GM12878 (cell line): Measurements from ENCODE around the gene DLD. TPM values are rescaled to one million over a fixed set of nuclear protein-coding genes. Genes with fewer than 3 reads are reported as not detected.

Source experiments
- ATAC-seq: fragments of 200-7000 bp; cut with Tn5 transposase; 3 replicates; pipeline ENCODE4 v1.9.1; 2020; ENCODE audit warnings: mild to moderate bottlenecking, moderate library complexity
- BruUV-seq: library from RNA; stranded (reverse); fragments of 400-500 nt; replicated peaks from 2 replicates; lab custom pipeline; 2021; lab: Mats Ljungman, UMichigan
- CTCF ChIA-PET: fragments of 300-600 bp; sonication (Branson Sonifier 250); formaldehyde crosslinking; extraction: SDS; loops from one replicate; lab custom pipeline; 2021; ENCODE audit warnings: inconsistent platforms; lab: Yijun Ruan, JAX
- POLR2A ChIA-PET: fragments of 350-600 bp; formaldehyde crosslinking; extraction: SDS; loops from one replicate; lab custom pipeline; 2021; ENCODE audit warnings: inconsistent platforms; lab: Charles Lee
- RAD21 ChIA-PET: fragments of 300-600 bp; sonication (Branson Sonifier 250); formaldehyde crosslinking; loops from one replicate; lab custom pipeline; 2023; ENCODE audit warnings: antibody characterized with exemption; ENCODE audit not compliant: unreplicated experiment; lab: Charles Lee
- SMC1A ChIA-PET: fragments of 300-600 bp; sonication (Branson Sonifier 250); formaldehyde crosslinking; loops from one replicate; lab custom pipeline; 2023; ENCODE audit not compliant: unreplicated experiment, uncharacterized antibody; lab: Charles Lee
- DNase-seq: peaks from one replicate; pipeline ENCODE4 v3.0.0-alpha.2; 2011; ENCODE audit warnings: low read depth, low spot score
- FAIRE-seq: peaks from 3 replicates; lab custom pipeline; 2011; peaks lifted over from hg19 to GRCh38; lab: Jason Lieb, UNC
- H2AFZ ChIP-seq: 2 replicates; pipeline ENCODE4 v1.6.0; 2011; ENCODE audit warnings: low read depth, low read length, control low read depth; ENCODE audit not compliant: control insufficient read depth
- H3K27ac ChIP-seq: 2 replicates; pipeline ENCODE4 v1.5.1; 2011; ENCODE audit warnings: control low read depth; ENCODE audit not compliant: control insufficient read depth, insufficient read depth
- H3K27me3 ChIP-seq, 2 experiments: replicated peaks in 1 of 2; 2 replicates each; pipeline versions ENCODE4 v1.6.0 to v1.6.1; 2011; ENCODE audit warnings: low read length in 1 of 2; ENCODE audit not compliant: control insufficient read depth in 2 of 2, insufficient read depth in 2 of 2
- H3K36me3 ChIP-seq, 2 experiments: 2 replicates each; pipeline ENCODE4 v1.5.1; 2011; ENCODE audit warnings: low read length in 1 of 2; ENCODE audit not compliant: control insufficient read depth in 2 of 2, insufficient read depth in 2 of 2
- H3K4me1 ChIP-seq: 2 replicates; pipeline ENCODE4 v1.6.1; 2011; ENCODE audit warnings: mild to moderate bottlenecking, low read length, moderate library complexity, mixed read lengths; ENCODE audit not compliant: control insufficient read depth, insufficient read depth
- H3K4me2 ChIP-seq: 2 replicates; pipeline ENCODE4 v1.6.0; 2011; ENCODE audit warnings: control low read depth; ENCODE audit not compliant: control insufficient read depth, insufficient read depth
- H3K4me3 ChIP-seq: fragments of 200-600 bp; sonication (generic); 2 replicates; pipeline ENCODE4 v1.5.1; 2016
- H3K79me2 ChIP-seq: 2 replicates; pipeline ENCODE4 v1.6.0; 2011; ENCODE audit warnings: low read length; ENCODE audit not compliant: control insufficient read depth, insufficient read depth
- H3K9ac ChIP-seq: 2 replicates; pipeline ENCODE4 v1.8.0; 2011; ENCODE audit warnings: low read length, control low read depth, mixed read lengths; ENCODE audit not compliant: control insufficient read depth, insufficient read depth
- H3K9me3 ChIP-seq: replicated peaks from 3 replicates; pipeline ENCODE4 v1.5.1; 2011; ENCODE audit warnings: mild to moderate bottlenecking, low read length; ENCODE audit not compliant: control insufficient read depth, insufficient read depth
- H4K20me1 ChIP-seq: 2 replicates; pipeline ENCODE4 v1.6.0; 2011; ENCODE audit not compliant: control insufficient read depth, insufficient read depth
- EED ChIP-seq: sonication (generic); IDR thresholded peaks from 2 replicates; pipeline ENCODE4 v1.6.1; 2016; ENCODE audit warnings: antibody characterized with exemption, low read depth
- SMARCA5 ChIP-seq: fragments of 450-650 bp; IDR thresholded peaks from 2 replicates; pipeline ENCODE4 v1.6.1; 2017; ENCODE audit warnings: mild to moderate bottlenecking
- TCF3 ChIP-seq: IDR thresholded peaks from 2 replicates; pipeline ENCODE4 v1.6.1; 2012; ENCODE audit warnings: low read depth, mild to moderate bottlenecking, low read length, borderline replicate concordance; ENCODE audit not compliant: insufficient read depth
- YY1 ChIP-seq: IDR thresholded peaks from 2 replicates; pipeline ENCODE4 v1.6.1; 2011; ENCODE audit warnings: low read depth, mild to moderate bottlenecking, low read length
- ZNF24 ChIP-seq: fragments of 450-650 bp; IDR thresholded peaks from 2 replicates; pipeline ENCODE4 v1.6.1; 2017; ENCODE audit warnings: antibody characterized with exemption, mild to moderate bottlenecking
- WGBS: methylation state at CpG from one replicate; pipeline ENCODE4 v1.1.6; 2016; ENCODE audit warnings: low lambda C conversion rate; ENCODE audit not compliant: insufficient replicate concordance, insufficient coverage; ENCODE audit errors: missing lambda C conversion rate; 5-methylcytosine and 5-hydroxymethylcytosine counted together
- in situ Hi-C: fragments of 300-500 bp; cut with MboI; formaldehyde crosslinking; loops from 9 replicates; pipeline ENCODE4 v1.14.3; 2018; ENCODE audit warnings: mixed read lengths
- intact Hi-C: fragments of 100-400 bp; cut with micrococcal nuclease; formaldehyde crosslinking; loops from one replicate; pipeline ENCODE4 v1.14.2; 2022; ENCODE audit not compliant: unreplicated experiment
- polyA plus RNA-seq, 11 experiments: library from polyadenylated mRNA; depleted of rRNA in 4 of 11; unstranded in 6 of 11; stranded (reverse) in 5 of 11; fragments of >200 nt; fragmentation: Nextera tagmentation in 4 of 11; fragmentation: Illumina TruSeq in 1 of 11; extraction: Ambion mirVana in 4 of 11; extraction: Trizol in 1 of 11; gene quantifications; 1 replicate in 1 of 11; 2 replicates in 10 of 11; pipeline versions ENCODE4 v1.2.1 to v1.2.3, GENCODE V29; 2011 to 2016; ENCODE audit warnings: inconsistent platforms in 2 of 11, missing spikeins in 2 of 11, low read depth in 1 of 11
- total RNA-seq, 4 experiments: library from RNA; depleted of rRNA in 3 of 4; stranded (reverse); fragments of >200 nt in 3 of 4; fragmentation: Illumina TruSeq in 1 of 4; extraction: Trizol in 1 of 4; gene quantifications; 2 replicates each; pipeline versions ENCODE4 v1.2.1 to v1.2.3, GENCODE V29; 2013 to 2021
- TF ChIP-seq, protein P1 (sequence below): fragments of 450-650 bp; IDR thresholded peaks from 2 replicates; pipeline ENCODE4 v1.6.1; 2017; ENCODE audit warnings: antibody characterized with exemption, mild to moderate bottlenecking, moderate library complexity
- TF ChIP-seq, protein P2 (sequence below): fragments of 450-650 bp; IDR thresholded peaks from 2 replicates; pipeline ENCODE4 v1.6.1; 2018; ENCODE audit warnings: mild to moderate bottlenecking, low read depth, moderate library complexity; ENCODE audit not compliant: partially characterized antibody

The DLD gene
- total and polyA plus RNA-seq, 10 of the 15 experiments (the other 5 are each of a cell fraction or from before 2014, with no cell fraction given): 62.7 to 314 (median 161) TPM

DNA sequence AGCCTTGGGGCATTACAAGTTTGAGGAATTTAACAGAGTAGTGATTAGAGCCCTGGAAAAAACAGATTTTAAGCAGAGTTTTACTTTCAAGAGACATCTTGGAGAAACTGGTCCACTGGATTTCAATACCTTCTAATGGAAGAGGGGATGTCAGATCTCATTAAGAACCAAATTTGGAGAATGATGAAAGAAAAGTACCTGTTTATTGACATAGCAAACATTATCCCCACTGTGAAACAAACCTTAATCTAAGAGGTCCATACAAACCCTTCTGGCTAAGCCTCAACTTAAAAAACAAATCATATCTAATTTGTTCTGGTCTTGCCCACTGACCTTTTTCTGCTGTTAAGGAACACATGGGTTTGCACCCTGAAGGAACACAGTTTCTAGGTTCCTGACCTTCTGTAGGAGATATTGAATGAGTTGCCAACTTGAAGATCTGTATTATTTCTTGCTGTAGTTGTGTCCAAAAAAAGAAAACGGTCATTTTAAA, 58.5 kb downstream of the DLD start:
- ChIA-PET POLR2A (no interaction called here), CTCF (no interaction called here), RAD21 (no interaction called here), SMC1A (interaction anchor here (0.9 kb wide), 1 partner anchor 12 kb away, joined by 5 read pairs; no protein-coding TSS in a partner anchor)
- Histone ChIP-seq H3K4me2 (no peak overlapping the region), H3K9ac (no peak overlapping the region), H3K4me1 (no peaks in the 10 kb centered on the region), H3K79me2 (no peaks in the 10 kb centered on the region), H4K20me1 (no peaks in the 10 kb centered on the region), H2AFZ (no peak overlapping the region), H3K9me3 (no peaks in the 10 kb centered on the region), H3K27ac (no peak overlapping the region), H3K4me3 (no peak overlapping the region), H3K27me3 (no peaks in the 10 kb centered on the region), H3K36me3 (no peaks in the 10 kb centered on the region)
- no peak for FAIRE-seq
- intact Hi-C loops: no loop called here
- no peak for ATAC-seq
- TF ChIP-seq SMARCA5 (no peak), EED (no peak), YY1 (no peak), TCF3 (no peak), ZNF24 (no peak)
- TF ChIP-seq, protein P1, sequence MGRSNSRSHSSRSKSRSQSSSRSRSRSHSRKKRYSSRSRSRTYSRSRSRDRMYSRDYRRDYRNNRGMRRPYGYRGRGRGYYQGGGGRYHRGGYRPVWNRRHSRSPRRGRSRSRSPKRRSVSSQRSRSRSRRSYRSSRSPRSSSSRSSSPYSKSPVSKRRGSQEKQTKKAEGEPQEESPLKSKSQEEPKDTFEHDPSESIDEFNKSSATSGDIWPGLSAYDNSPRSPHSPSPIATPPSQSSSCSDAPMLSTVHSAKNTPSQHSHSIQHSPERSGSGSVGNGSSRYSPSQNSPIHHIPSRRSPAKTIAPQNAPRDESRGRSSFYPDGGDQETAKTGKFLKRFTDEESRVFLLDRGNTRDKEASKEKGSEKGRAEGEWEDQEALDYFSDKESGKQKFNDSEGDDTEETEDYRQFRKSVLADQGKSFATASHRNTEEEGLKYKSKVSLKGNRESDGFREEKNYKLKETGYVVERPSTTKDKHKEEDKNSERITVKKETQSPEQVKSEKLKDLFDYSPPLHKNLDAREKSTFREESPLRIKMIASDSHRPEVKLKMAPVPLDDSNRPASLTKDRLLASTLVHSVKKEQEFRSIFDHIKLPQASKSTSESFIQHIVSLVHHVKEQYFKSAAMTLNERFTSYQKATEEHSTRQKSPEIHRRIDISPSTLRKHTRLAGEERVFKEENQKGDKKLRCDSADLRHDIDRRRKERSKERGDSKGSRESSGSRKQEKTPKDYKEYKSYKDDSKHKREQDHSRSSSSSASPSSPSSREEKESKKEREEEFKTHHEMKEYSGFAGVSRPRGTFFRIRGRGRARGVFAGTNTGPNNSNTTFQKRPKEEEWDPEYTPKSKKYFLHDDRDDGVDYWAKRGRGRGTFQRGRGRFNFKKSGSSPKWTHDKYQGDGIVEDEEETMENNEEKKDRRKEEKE: no peak
- TF ChIP-seq, protein P2, sequence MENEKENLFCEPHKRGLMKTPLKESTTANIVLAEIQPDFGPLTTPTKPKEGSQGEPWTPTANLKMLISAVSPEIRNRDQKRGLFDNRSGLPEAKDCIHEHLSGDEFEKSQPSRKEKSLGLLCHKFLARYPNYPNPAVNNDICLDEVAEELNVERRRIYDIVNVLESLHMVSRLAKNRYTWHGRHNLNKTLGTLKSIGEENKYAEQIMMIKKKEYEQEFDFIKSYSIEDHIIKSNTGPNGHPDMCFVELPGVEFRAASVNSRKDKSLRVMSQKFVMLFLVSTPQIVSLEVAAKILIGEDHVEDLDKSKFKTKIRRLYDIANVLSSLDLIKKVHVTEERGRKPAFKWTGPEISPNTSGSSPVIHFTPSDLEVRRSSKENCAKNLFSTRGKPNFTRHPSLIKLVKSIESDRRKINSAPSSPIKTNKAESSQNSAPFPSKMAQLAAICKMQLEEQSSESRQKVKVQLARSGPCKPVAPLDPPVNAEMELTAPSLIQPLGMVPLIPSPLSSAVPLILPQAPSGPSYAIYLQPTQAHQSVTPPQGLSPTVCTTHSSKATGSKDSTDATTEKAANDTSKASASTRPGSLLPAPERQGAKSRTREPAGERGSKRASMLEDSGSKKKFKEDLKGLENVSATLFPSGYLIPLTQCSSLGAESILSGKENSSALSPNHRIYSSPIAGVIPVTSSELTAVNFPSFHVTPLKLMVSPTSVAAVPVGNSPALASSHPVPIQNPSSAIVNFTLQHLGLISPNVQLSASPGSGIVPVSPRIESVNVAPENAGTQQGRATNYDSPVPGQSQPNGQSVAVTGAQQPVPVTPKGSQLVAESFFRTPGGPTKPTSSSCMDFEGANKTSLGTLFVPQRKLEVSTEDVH: no peak
- no TSS peak for BruUV-seq
- WGBS: 0% methylated on average over 1 of the region's 1 CpG
- in situ Hi-C loops: no loop called here
- DNase-seq: no peak
